Activated naive CD4-positive, alpha-beta T cell treated with anti-CD3 and anti-CD28 coated beads for 36 hours (primary cell): ENCODE measurements around the gene TAX1BP1. TPM values are rescaled to one million over a fixed set of nuclear protein-coding genes. Genes with fewer than 3 reads are reported as not detected.

ENCODE experiments used
- CTCF ChIA-PET: fragments of 350-600 bp; sonication (Branson Sonifier 250); formaldehyde crosslinking; loops from one replicate; lab custom pipeline; 2021; ENCODE audit warnings: antibody characterized with exemption; lab: Charles Lee
- DNase-seq: peaks from one replicate; pipeline ENCODE4 v3.0.0-alpha.2; 2020
- H3K27ac Mint-ChIP-seq: one replicate; pipeline ENCODE4 v1.8.0; 2021; ENCODE audit warnings: mild to moderate bottlenecking, mixed read lengths
- H3K27me3 Mint-ChIP-seq: one replicate; pipeline ENCODE4 v1.8.0; 2021; ENCODE audit warnings: low read depth, mixed read lengths
- H3K36me3 Mint-ChIP-seq: one replicate; pipeline ENCODE4 v1.8.0; 2021; ENCODE audit warnings: low read depth, mixed read lengths
- H3K4me1 Mint-ChIP-seq: one replicate; pipeline ENCODE4 v1.8.0; 2021; ENCODE audit warnings: low read depth, mixed read lengths
- H3K4me3 Mint-ChIP-seq: one replicate; pipeline ENCODE4 v1.8.0; 2021; ENCODE audit warnings: mild to moderate bottlenecking, moderate library complexity, mixed read lengths
- H3K9me3 Mint-ChIP-seq: one replicate; pipeline ENCODE4 v1.8.0; 2021; ENCODE audit warnings: mixed read lengths
- intact Hi-C: fragments of 100-400 bp; cut with micrococcal nuclease; formaldehyde crosslinking; loops from one replicate; pipeline ENCODE4 v1.15.1; 2023
- total RNA-seq, 2 experiments: library from RNA; stranded (reverse); gene quantifications; one replicate each; pipeline ENCODE4 v1.2.3, GENCODE V29; 2021

Gene TAX1BP1
- total RNA-seq = 10 to 100 TPM; 84.1 to 87.9 TPM

GRCh38 chr7:27739909-27740448 lies at the start of gene TAX1BP1:
Gene TAX1BP1 (plus strand): TSS chr7:27740162. CDS start chr7:27748525, 8,363 bp downstream.
- Mint-ChIP-seq H3K27me3 (no peaks in the 10 kb centered on the region), H3K9me3 (no peaks in the 10 kb centered on the region), H3K36me3 (peaks cover 3% of the 10 kb centered on the region), H3K4me1 (peaks cover 35% of the 10 kb centered on the region), H3K27ac (peak within 1 kb of the TSS; percentile 98), H3K4me3 (peak within 1 kb of the TSS; percentile 96)
- intact Hi-C loops = loop anchor here (1.0 to 10.0 kb wide), 8 partner anchors 43 to 1539 kb away; partner anchors contain the start of genes CBX3 and HNRNPA2B1
- DNase-seq = peak; percentile 96
- CTCF ChIA-PET = interaction anchor here (1.6 kb wide), 2 partner anchors 46 to 77 kb away, joined by 4 to 5 read pairs; partner anchors contain the start of gene HIBADH

- peaks cover 4% of the 10 kb centered on the region for H3K27me3 Mint-ChIP-seq
- no peaks in the 10 kb centered on the region for H3K4me1 Mint-ChIP-seq
- no peak overlapping the region for H3K4me3 Mint-ChIP-seq
- H3K27ac Mint-ChIP-seq = no peak overlapping the region
- peaks cover 3% of the 10 kb centered on the region for H3K9me3 Mint-ChIP-seq
- no peak for DNase-seq
- peaks cover 3% of the 10 kb centered on the region for H3K36me3 Mint-ChIP-seq
- CTCF ChIA-PET = no interaction called here
- intact Hi-C loops = no loop called here
These were observed 49.3 kb upstream of the TAX1BP1 start for GRCh38 chr7:27690649-27691048.

- H3K4me1 Mint-ChIP-seq = no peaks in the 10 kb centered on the region
- intact Hi-C loops = no loop called here
- no peak overlapping the region for H3K27ac Mint-ChIP-seq
- H3K9me3 Mint-ChIP-seq = no peaks in the 10 kb centered on the region
- no peak overlapping the region for H3K4me3 Mint-ChIP-seq
- no peak for DNase-seq
- peaks cover 4% of the 10 kb centered on the region for H3K27me3 Mint-ChIP-seq
- CTCF ChIA-PET = interaction anchor here (0.6 kb wide), 1 partner anchor 73 kb away, joined by 4 read pairs; no protein-coding TSS in a partner anchor
- no peaks in the 10 kb centered on the region for H3K36me3 Mint-ChIP-seq
These were observed 46.2 kb upstream of the TAX1BP1 start for GRCh38 chr7:27693794-27694193.

GRCh38 chr7:27695096-27695495 lies 44.9 kb upstream of the TAX1BP1 start:
- no peaks in the 10 kb centered on the region for H3K36me3 Mint-ChIP-seq

GRCh38 chr7:27697861-27698430 lies 42.0 kb upstream of the TAX1BP1 start:
- CTCF ChIA-PET = interaction anchor here (1.4 kb wide), 1 partner anchor 9 kb away, joined by 3 read pairs; no protein-coding TSS in a partner anchor

More at GRCh38 chr7:27695096-27695495, 44.9 kb upstream of the TAX1BP1 start:
- intact Hi-C loops = no loop called here
- no peak overlapping the region for H3K4me3 Mint-ChIP-seq
- H3K27ac Mint-ChIP-seq = no peak overlapping the region
- no peaks in the 10 kb centered on the region for H3K4me1 Mint-ChIP-seq
- H3K9me3 Mint-ChIP-seq = no peaks in the 10 kb centered on the region
- DNase-seq = no peak
- no peaks in the 10 kb centered on the region for H3K27me3 Mint-ChIP-seq
- CTCF ChIA-PET = no interaction called here

GRCh38 chr7:27699751-27700150 lies 40.2 kb upstream of the TAX1BP1 start:
- CTCF ChIA-PET = no interaction called here
- no peaks in the 10 kb centered on the region for H3K9me3 Mint-ChIP-seq
- intact Hi-C loops = no loop called here
- no peaks in the 10 kb centered on the region for H3K36me3 Mint-ChIP-seq
- H3K27me3 Mint-ChIP-seq = peaks cover 4% of the 10 kb centered on the region
- no peak overlapping the region for H3K27ac Mint-ChIP-seq
- no peak for DNase-seq
- no peak overlapping the region for H3K4me3 Mint-ChIP-seq
- no peaks in the 10 kb centered on the region for H3K4me1 Mint-ChIP-seq

More at GRCh38 chr7:27697861-27698430, 42.0 kb upstream of the TAX1BP1 start:
- no peaks in the 10 kb centered on the region for H3K4me1 Mint-ChIP-seq
- H3K4me3 Mint-ChIP-seq = no peak overlapping the region
- peaks cover 3% of the 10 kb centered on the region for H3K27me3 Mint-ChIP-seq
- no peaks in the 10 kb centered on the region for H3K36me3 Mint-ChIP-seq
- peak; percentile 17 for DNase-seq
- H3K9me3 Mint-ChIP-seq = no peaks in the 10 kb centered on the region
- intact Hi-C loops = no loop called here
- H3K27ac Mint-ChIP-seq = no peak overlapping the region

GRCh38 chr7:27700501-27700900 lies 39.5 kb upstream of the TAX1BP1 start:
- Mint-ChIP-seq H3K27me3 (peaks cover 8% of the 10 kb centered on the region), H3K36me3 (no peaks in the 10 kb centered on the region), H3K27ac (no peak overlapping the region), H3K4me3 (no peak overlapping the region), H3K4me1 (no peaks in the 10 kb centered on the region), H3K9me3 (no peaks in the 10 kb centered on the region)
- DNase-seq = no peak
- intact Hi-C loops = no loop called here
- CTCF ChIA-PET = no interaction called here

GRCh38 chr7:27703181-27703580 lies 36.8 kb upstream of the TAX1BP1 start:
- H3K36me3 Mint-ChIP-seq = no peaks in the 10 kb centered on the region
- no peak for DNase-seq
- no peaks in the 10 kb centered on the region for H3K9me3 Mint-ChIP-seq
- intact Hi-C loops = no loop called here
- CTCF ChIA-PET = no interaction called here
- H3K27ac Mint-ChIP-seq = no peak overlapping the region
- no peaks in the 10 kb centered on the region for H3K4me1 Mint-ChIP-seq
- no peak overlapping the region for H3K4me3 Mint-ChIP-seq
- peaks cover 8% of the 10 kb centered on the region for H3K27me3 Mint-ChIP-seq

- Mint-ChIP-seq H3K27ac (no peak overlapping the region), H3K36me3 (no peaks in the 10 kb centered on the region), H3K4me3 (no peak overlapping the region), H3K9me3 (no peaks in the 10 kb centered on the region), H3K4me1 (no peaks in the 10 kb centered on the region), H3K27me3 (peaks cover 8% of the 10 kb centered on the region)
- CTCF ChIA-PET = no interaction called here
- no peak for DNase-seq
- intact Hi-C loops = no loop called here
These were observed 35.4 kb upstream of the TAX1BP1 start for GRCh38 chr7:27704422-27705199.

GRCh38 chr7:27705200-27705594 lies 34.8 kb upstream of the TAX1BP1 start:
- CTCF ChIA-PET = no interaction called here
- DNase-seq = no peak
- no peak overlapping the region for H3K27ac Mint-ChIP-seq

GRCh38 chr7:27708485-27708884 lies 31.5 kb upstream of the TAX1BP1 start:
- CTCF ChIA-PET = no interaction called here
- no peaks in the 10 kb centered on the region for H3K9me3 Mint-ChIP-seq
- DNase-seq = no peak
- H3K4me1 Mint-ChIP-seq = no peaks in the 10 kb centered on the region
- H3K4me3 Mint-ChIP-seq = no peak overlapping the region
- peaks cover 5% of the 10 kb centered on the region for H3K27me3 Mint-ChIP-seq
- H3K36me3 Mint-ChIP-seq = no peaks in the 10 kb centered on the region
- H3K27ac Mint-ChIP-seq = no peak overlapping the region
- intact Hi-C loops = no loop called here

More at GRCh38 chr7:27705200-27705594, 34.8 kb upstream of the TAX1BP1 start:
- Mint-ChIP-seq H3K9me3 (no peaks in the 10 kb centered on the region), H3K27me3 (peaks cover 8% of the 10 kb centered on the region), H3K36me3 (no peaks in the 10 kb centered on the region), H3K4me1 (no peaks in the 10 kb centered on the region), H3K4me3 (no peak overlapping the region)
- intact Hi-C loops = no loop called here

GRCh38 chr7:27709137-27710075 lies 30.6 kb upstream of the TAX1BP1 start:
- no peak overlapping the region for H3K27ac Mint-ChIP-seq
- intact Hi-C loops = no loop called here

More at GRCh38 chr7:27709137-27710075, 30.6 kb upstream of the TAX1BP1 start:
- DNase-seq = no peak
- Mint-ChIP-seq H3K36me3 (no peaks in the 10 kb centered on the region), H3K9me3 (no peaks in the 10 kb centered on the region), H3K27me3 (peaks cover 5% of the 10 kb centered on the region), H3K4me1 (no peaks in the 10 kb centered on the region), H3K4me3 (no peak overlapping the region)
- CTCF ChIA-PET = no interaction called here
